Fibroblast of skin of scalp (primary cell): Measurements from ENCODE around the gene GPX4.
A peak's percentile ranks its signal among the peaks of the same experiment; 100 is the strongest.

Experiments used
- DNase-seq: peaks from one replicate; pipeline ENCODE4 v3.0.0-alpha.2; 2013

GPX4 gene

GRCh38 chr19:1068009-1069001 is 35.5 kb upstream of the GPX4 start:
- no peak for DNase-seq

- DNase-seq = no peak
Measured at GRCh38 chr19:1069009-1069779, 34.6 kb upstream of the GPX4 start.

GRCh38 chr19:1070576-1070930 is 33.2 kb upstream of the GPX4 start:
- no peak for DNase-seq

- no peak for DNase-seq
Measured at GRCh38 chr19:1070931-1071791, 32.6 kb upstream of the GPX4 start.

- no peak for DNase-seq
Measured at GRCh38 chr19:1072371-1073015, 31.3 kb upstream of the GPX4 start.

- DNase-seq = no peak
Measured at GRCh38 chr19:1073063-1073955, 30.5 kb upstream of the GPX4 start.

GRCh38 chr19:1073956-1074517 is 29.8 kb upstream of the GPX4 start:
- DNase-seq = no peak

- no peak for DNase-seq
Measured at GRCh38 chr19:1074544-1075283, 29.1 kb upstream of the GPX4 start.

- DNase-seq = no peak
Measured at GRCh38 chr19:1076046-1076386, 27.8 kb upstream of the GPX4 start.

- no peak for DNase-seq
Measured at GRCh38 chr19:1076951-1077350, 26.8 kb upstream of the GPX4 start.

GRCh38 chr19:1079566-1080111 is 24.2 kb upstream of the GPX4 start:
- no peak for DNase-seq

GRCh38 chr19:1080360-1081161 is 23.2 kb upstream of the GPX4 start:
- DNase-seq = no peak

- no peak for DNase-seq
Measured at GRCh38 chr19:1081301-1082164, 22.3 kb upstream of the GPX4 start.

GRCh38 chr19:1082165-1082927 is 21.4 kb upstream of the GPX4 start:
- DNase-seq = peak; percentile 15

GRCh38 chr19:1082928-1083816 is 20.6 kb upstream of the GPX4 start:
- no peak for DNase-seq
